IPS-11a (cell line): Measurements from ENCODE around the gene TPM1.

Experiments used
- H3K4me3 ChIP-seq: one replicate; pipeline ENCODE4 v1.5.1; 2013; ENCODE audit warnings: low read depth, low read length, control low read depth

Gene TPM1

DNA sequence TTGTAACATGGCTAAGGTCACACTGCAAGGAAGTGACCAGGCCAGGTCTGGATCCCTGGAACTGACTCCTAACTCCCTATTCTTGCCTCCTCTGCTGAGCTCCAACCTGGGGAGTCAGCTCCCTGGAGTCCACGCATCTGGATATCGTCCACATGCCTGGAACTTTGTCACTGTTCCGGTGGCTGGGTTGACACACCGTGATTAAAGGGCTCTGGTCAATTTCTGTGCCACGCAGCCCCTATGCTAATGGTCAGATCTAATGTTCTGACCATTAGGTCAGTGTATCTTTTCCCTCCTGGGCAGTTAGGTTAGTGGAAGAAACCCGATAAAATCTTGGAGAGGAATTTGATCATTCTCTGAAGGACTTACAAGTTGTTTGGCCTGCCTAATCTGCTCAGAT is 1.6 kb upstream of the TPM1 start:
- no peak overlapping the region for H3K4me3 ChIP-seq

DNA sequence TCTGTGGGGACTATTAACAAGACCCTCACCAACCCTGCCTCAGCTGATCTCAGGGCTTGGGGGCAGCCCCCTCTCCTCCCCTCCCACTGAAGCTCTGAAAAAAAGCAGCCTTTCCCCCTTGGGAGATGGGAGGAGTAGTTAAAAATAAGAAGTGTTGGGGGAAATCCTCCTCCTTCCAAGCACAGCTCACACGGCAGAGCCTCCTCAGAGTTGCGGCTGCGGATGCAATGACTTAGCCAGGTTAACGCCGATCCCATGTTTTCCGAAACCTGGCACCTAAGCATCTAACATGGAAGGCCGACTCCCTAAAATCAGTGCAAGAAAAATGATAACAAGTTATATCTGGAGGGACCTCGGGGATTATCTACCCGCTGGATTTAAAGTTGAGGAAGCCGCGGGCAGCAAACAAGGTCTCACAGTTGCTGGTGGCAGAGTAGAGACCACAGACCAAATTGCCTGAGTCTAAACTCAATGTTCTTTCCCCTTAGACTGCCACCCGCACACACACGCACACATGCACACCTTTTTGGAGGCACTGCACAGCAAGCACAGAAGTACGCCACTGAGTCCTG is 1.1 kb upstream of the TPM1 start:
- peak overlapping the region; percentile 70 for H3K4me3 ChIP-seq

DNA sequence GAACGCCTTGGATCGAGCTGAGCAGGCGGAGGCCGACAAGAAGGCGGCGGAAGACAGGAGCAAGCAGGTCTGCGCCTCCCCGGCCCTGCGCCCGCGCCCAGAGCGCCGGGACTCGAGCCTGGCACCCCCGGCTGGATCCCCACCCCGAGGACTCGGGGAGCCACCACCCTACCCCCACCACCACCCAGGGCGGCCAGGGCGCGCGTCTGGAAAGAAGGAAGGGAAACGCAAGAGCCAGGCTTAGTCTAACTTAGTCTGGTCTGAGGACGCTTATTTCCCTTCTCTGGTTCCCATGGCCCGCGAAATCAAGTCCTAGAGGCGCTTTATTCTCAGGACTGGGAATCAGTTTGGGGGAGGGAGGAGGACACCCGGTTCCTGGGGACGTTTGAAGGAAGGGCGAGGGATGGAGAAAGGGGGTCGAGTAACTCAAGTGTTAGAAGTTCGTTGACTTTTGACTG is 359 bp downstream of the TPM1 start:
- H3K4me3 ChIP-seq: peak overlapping the region; percentile 97

DNA sequence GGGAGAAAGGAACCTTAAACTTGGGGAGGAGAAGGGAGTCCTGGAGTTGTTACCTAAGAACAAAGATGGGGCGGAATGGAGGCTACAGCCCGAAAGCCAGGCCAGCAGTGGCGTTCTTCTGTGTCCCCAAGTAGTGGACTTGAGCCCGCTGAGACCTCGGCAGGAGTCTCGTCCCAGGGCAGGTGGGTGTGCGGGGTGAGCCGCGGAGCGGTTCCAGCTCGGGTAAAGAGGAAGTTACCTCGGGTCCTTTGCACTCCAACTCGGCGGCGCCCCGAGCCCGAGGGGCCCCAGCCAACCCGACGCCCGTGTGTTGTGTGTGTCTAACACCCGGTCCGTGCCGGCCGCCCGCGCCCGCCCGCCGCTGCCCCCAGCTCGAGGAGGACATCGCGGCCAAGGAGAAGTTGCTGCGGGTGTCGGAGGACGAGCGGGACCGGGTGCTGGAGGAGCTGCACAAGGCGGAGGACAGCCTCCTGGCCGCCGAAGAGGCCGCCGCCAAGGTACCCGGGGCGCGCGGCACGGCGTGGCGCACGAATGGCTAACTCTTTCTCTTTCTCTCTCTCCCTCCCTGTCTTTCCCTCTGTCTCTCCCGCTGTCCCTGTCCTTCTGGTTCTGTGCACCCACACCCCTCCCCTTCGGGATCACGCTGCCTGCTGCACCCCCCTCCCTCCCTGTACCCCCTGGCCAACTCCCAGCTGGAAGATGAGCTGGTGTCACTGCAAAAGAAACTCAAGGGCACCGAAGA is 959 bp downstream of the TPM1 start:
- peak overlapping the region; percentile 97 for H3K4me3 ChIP-seq

DNA sequence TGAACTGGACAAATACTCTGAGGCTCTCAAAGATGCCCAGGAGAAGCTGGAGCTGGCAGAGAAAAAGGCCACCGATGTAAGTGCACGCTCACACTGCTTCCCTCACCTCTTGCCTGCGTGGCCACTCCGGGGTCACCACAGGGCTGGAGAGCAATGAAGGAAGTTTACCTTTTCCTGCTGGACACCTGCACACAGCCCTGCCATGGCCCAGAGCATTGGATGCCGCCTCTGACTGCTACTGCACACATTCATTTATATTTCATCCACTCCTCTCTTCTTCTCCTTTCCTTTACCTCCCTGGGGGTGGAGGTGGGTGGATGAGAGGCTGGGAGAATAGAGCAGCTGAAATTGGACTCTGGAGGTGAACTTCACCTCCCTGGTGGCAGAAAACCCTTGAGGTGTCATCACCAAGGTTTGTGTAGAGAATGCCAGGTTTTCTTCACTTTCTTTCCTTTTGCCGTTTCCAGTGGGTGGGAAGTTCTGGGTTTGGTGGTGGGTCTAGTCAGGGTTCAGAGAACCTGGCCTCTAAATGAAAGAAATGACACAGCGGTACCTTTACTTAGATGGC is 1.6 kb downstream of the TPM1 start:
- H3K4me3 ChIP-seq: peak overlapping the region; percentile 97

DNA sequence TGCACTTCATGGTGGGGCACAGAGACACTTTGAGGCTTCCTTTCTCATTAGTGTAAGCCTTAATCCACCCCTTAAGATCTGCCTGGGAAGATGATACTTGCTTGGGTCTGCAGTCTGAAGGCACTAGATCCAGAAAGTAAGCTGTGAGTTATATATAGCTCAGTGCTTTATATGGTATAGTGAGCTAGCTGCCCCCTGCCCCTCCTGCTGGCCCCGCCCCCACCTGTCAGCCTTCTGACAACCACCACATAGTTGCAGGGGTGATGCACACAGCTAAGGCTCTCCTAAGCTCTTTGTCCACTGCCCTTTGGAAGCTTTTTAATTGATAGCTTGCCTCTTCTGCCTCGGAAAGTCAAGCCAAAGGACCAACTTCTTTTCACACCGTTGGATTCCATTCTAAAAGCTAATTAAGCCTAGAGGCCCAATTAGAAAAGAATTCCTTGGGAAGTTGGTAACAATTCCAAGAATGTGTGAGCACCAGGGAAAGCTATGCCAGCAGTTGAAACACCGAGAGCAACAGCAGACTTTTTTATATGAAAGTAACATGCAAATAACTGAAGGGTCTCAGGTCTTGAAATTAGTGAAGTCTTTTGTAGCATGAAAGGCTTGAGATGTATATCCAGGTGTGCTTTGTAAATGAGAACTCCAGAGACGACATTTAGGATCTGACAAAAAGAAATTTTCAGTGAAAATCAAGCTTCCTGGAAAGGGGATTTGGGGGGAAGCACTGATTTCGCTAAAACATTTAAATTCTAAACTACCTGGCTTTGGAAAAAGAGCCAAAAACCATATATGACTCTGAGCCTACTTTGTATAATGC is 2.3 kb downstream of the TPM1 start:
- H3K4me3 ChIP-seq: peak overlapping the region; percentile 97

DNA sequence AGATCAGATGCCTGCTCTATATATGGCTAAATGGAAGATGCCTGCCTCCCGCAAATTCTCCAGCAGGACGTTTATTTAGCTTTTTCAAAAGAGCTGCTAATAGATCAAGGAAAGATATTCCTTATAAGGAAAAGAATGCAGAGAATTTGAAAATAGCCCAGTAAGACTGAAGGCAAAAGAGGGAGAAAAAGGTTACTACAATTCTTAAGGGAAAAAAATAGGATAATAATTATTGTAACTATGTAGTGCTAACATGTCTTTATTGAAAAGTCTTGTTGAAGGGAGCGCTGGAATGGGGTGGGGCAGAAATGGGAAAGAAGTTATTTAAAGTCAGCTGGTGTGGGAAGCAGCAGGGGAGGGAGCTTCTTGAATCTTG is 2.9 kb downstream of the TPM1 start:
- peak overlapping the region; percentile 97 for H3K4me3 ChIP-seq

DNA sequence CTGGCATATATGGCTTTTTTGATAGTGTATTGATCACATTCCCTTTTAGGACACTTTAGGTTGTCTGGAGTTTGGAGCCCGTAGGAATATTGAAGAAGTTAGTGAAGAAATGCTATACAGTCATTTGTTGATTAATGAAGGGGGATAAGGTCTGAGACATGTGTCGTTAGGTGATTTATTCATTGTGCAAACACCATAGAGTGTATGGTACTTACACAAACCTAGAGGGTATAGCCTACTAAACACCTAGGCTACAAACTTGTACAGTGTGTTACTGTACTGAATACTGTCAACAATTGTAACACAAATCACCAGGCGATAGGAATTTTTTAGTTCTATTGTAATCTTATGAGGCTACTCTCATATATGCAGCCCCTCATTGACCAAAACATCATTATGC is 3.3 kb downstream of the TPM1 start:
- H3K4me3 ChIP-seq: no peak overlapping the region

DNA sequence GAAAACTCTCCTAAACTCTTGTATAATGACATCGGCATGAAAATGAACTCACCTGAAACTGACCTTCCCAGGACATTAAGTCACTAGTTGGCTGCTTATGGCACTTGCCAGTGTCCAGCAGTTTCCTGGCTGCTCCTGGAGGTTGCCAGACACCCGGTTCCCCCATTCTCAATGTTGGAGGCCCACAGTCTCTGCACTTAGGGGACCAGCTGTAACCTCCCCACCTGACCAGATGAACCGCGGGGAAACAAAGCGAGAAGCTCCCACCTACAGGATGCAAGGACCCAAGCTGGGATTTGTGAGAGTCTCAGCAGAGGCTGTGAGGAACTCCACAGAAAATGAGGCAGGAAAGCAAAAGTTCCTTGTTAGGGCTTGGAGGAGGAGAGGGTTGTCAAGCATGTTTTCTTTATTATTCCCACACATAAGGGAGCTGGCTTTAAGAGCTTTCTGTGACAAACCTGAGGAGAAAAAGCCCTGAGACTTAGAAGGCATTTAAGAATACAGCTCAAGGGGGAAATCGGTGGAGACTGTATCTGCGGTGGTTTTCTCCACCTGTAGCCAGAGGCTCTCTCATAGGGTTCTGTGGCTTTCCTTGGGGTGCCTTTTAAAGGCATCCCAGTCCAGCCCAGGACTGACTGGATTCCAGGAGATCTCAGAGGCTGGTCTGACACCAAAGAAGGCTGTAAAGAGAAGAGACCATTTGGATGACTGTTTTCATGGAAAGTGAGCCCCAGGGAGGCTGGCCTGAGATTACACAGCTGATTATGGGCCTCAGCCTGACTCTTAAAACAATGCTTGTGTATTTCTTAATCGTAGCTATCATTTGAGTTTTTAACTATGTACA is 4.6 kb downstream of the TPM1 start:
- peak overlapping the region; percentile 35 for H3K4me3 ChIP-seq

DNA sequence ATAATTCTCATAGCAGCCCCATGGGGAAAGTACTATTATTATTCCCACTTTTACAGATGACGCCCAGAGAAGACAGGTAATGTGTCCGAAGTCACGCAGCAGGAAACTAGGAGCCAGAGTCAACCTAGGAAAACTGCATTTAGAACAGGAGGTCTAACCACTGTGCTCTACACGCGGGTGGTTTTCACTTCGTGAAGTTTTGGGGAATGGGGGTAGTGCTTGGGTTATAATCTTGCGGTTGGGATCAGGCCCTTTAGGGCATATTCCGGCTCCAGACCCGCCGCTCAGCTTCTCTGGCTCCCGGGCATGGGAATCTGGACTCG is 5.2 kb downstream of the TPM1 start:
- H3K4me3 ChIP-seq: peak overlapping the region; percentile 35

DNA sequence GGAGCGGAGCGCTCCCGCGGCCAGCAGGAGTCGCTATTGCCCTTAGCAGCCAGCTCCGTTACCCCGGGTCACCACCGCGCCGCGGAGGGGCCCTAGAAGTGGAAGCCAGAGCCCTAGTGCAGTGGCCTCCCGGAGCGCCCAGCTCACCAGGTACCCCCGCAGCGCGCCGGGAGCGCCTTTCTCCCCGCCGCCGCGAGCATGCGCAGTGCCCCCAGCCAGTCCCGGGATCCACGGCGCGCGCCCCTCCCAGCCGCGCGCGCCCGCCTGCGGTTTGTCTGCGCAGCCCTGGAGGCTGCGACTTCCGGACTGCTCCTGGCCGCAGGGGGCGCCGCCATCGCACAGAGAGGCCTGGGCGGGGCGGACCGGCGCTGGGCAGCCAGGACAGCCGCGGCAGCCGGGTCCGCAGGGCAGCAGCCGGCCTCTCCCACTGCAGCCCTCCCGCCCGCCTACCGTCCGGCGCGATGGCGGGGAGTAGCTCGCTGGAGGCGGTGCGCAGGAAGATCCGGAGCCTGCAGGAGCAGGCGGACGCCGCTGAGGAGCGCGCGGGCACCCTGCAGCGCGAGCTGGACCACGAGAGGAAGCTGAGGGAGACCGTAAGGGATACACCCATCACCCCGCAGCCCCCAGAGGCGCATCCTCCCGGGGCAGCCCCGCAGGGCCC is 5.7 kb downstream of the TPM1 start:
- H3K4me3 ChIP-seq: peak overlapping the region; percentile 35

DNA sequence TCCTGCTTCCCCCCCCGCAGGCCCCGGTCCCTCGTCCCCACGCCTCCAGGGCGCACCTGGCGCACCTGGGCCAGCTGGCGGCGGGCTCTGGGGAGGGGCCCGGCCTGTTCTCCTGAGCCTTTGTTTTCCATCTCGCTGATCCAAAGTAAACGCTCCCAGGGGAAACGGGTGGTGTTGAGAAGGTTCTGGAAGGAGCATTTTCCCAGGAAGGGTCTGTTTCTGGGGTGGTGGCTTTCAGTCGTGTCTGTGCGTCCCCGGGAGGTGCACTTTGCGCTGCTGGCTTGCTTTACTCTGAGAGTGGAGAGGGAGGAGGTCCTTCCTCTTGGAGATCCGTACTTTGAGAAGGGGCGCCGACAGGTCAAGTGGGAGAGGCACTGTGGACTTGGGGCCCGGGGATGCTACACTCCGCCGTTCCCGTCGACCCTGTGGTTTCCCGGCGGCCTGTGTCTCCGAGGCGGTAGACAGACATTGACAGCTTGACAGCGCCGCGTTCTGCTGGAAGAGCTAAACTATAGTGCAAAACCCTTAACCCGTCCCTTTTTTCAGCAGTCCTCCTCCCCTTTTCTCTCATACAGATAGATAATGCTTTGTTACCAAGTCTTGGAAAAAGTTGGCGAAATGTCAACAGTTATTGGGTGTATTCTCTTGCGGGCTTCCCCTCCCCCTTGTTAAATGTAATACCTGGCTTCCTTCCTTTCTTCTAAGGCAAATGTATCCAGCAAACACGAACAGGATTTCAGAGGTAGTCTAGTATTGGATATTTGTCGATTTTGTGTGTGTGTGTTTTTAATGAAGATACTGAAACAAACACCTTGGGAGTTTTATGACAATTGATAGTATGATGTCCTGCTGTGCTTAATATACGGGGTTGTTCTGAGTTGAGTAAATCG is 6.5 kb downstream of the TPM1 start:
- peak overlapping the region; percentile 35 for H3K4me3 ChIP-seq

DNA sequence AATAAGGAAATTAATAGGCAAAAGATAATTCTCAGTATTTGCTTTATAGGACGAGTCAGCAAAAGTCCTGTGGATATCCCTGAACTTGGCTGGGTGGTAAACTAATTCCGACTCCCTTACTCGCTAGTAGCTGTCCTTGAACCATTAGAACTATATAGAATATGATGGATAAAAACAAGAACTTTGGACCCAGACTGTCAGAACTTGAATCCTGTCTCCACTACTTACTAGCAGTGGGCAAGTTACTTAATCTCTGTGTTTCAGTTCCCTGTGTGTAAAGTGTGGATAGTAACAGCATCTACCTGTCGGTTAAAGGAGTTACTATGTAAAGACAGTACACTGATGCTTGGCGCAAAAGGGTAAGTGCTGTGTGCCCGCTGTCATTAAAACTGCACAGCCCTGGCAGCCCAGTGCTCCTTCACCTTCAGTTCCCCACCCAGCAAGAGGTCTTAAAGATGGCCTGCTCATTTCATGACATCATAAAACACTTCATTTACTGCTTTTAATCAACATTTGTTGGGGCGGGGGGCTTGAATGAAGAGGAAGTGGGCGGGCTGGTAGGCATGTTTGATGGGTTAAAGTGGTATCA is 7.3 kb downstream of the TPM1 start:
- H3K4me3 ChIP-seq: no peak overlapping the region

DNA sequence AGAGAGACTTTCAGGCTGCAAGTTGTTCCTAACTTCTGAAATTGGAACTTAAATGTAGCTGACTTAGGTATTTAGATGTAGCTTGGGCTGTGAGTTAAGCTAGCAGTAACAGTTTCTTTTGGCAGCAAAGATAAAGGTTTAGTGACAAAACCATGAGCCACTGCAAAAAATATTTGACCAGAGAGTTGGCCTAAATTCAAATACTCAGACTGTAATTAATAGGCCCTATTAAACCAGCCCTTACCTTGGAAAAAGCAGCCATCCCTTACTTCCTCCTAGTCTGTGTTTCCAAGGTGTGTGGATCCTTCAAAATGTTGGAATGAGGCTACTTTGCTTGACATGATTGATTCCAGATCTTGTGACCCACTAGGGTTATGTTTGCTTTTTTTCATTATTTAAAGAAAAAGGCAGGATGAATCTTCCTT is 8.2 kb downstream of the TPM1 start:
- no peak overlapping the region for H3K4me3 ChIP-seq

DNA sequence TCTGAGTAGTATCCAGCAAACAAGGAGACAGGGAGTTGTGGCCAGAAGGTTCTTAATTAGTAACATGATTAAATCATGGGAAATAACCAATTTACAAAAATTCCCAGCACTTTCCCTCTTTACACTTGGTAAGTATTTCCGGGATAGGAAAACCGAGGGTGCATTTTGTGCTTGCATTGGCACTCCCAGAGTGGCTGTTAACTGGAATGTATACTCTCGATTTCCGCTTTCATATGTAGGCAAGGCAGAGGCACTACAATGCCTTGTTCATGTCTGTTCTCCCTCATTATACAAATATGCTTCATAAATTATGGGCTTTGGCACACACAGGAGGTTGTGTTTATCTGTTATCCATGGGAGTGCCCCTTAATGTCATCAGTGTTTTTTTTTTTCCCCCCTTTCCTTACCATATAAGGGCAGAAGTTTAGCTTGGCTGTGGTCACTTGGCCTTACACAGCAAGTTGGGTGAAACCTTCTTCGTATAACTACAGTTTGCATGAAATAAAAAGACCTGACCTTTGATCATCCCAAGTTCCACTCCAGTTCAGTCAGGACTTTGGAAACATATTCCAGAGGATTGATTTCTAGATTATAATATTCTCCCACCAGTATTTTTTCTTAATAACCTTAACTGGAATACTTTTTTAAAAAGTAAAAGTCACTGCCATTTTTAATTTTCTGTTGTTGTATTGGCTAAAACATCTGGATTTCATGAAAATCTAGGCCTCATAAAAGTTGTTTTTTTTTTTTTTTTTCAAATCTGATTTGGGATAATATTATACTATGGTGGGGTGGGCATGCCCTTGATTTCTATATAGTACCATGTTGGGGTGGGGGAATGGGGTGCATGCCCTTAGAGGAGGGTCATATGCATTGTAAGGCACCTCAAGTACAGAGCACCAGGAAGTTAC is 8.9 kb downstream of the TPM1 start:
- no peak overlapping the region for H3K4me3 ChIP-seq

DNA sequence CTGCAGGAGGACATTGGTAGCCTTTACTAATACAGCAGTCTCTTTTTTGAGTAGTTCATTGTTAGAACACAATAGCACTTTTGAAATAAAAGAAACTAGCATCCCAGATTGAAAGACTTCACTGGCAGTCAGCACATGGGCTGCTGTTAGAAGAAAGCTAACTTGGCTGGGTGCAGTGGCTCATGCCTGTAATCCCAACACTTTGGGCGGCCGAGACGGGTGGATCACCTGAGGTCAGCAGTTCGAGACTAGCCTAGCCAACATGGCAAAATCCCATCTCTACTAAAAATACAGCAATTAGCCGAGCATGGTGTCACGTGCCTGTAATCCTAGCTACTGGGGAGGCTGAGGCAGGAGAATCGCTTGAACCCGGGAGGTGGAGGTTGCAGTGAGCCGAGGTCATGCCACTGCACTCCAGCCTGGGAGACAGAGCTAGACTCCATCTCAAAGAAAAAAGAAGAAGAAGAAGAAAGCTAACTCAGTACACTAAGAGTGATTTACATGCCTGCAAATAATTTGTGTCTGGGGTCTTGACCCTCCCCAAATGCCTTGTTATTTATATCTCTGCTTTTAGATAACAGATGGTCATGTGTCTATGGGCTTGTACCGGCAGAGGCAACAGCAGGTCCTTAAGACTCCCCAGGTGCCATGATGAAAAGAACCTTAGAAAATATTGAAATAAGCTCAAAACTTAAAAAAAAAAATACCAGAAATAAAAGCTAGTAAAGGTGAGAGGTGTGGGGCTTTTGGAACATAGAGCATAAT is 9.7 kb downstream of the TPM1 start:
- H3K4me3 ChIP-seq: no peak overlapping the region
